GM12865 (cell line): ENCODE measurements around the gene UQCRC1.

ENCODE experiments used
- DNase-seq: peaks from one replicate; pipeline ENCODE4 v3.0.0; 2010; ENCODE audit warnings: low read depth
- H3K4me3 ChIP-seq: 2 replicates; pipeline ENCODE4 v1.5.1; 2011; ENCODE audit warnings: mild to moderate bottlenecking, low read depth, low read length, control low read depth
- CTCF ChIP-seq: IDR thresholded peaks from 2 replicates; pipeline ENCODE4 v1.5.1; 2011; ENCODE audit warnings: low read length, control low read depth, low read depth, inconsistent platforms; ENCODE audit not compliant: insufficient read depth; ENCODE audit errors: missing control alignments

The UQCRC1 gene

DNA sequence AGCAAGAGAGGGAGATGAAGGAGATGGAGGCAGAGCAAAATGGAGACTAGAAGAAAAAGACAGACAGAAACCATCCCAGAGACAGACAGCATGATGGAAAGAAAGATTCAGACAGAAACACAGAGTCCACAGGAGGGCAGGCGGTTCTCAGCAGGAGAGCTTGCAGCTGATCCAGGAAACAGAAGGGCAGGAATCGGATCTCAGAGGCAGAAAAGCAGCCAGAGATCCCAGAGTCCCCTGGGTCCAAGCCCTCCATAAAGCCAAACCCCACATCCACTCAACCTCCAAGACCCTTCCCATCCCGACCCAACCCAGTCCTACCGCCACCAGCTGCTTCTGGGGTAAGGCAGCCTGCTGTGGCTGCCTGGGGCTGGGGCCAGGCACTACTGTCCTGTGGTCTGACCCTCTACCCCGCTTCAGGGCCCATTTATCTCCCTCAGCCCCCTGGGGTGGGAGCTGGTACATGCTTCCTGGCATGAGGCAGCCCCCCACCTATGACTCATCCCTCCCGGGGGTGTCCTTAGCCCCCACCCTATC, 46.0 kb downstream of the UQCRC1 start, which contains the start of gene UCN2:
Gene UCN2, minus strand, starts transcription at position 400 of the 537 bp plus-strand sequence. CDS start 657 bp downstream, outside the sequence.
- no peak within 1 kb of the TSS for H3K4me3 ChIP-seq
- DNase-seq, result no peak
- no peak for TF ChIP-seq CTCF

DNA sequence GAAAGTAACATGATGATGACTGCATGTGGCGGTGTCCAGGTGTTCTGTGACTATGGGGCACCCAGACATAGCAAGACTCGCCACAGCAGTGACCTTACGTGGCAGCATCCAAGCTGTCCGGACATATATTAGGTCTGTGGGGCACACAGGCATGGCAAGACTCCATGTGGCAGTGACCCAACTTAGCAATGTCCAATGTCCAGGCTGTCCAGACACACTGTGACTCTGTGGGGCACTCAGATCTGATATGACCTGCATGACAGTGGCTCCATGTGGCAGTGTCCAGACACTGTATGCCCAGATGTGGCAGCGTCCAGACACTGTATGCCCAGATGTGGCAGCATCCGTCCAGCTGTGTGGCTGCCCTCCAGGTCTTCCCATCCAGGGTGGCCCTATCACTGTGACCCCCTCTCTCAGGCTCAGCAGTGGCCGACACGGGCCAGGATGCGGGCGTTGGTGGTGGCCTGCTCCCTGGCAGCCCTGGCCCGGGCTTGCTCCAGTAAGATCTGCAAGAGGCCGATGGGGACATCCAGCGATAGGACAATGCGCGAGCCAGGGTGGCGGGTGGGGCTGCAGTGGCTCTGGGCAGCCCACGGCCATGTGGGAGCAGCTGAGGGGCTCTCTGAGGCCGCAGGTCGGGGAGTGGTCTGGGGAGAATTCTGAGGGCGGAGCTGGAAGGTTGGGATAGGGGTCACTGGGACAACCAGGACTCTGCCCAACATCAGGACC, 46.9 kb downstream of the UQCRC1 start:
- TF ChIP-seq CTCF, result no peak
- no peak overlapping the region for H3K4me3 ChIP-seq
- no peak for DNase-seq

DNA sequence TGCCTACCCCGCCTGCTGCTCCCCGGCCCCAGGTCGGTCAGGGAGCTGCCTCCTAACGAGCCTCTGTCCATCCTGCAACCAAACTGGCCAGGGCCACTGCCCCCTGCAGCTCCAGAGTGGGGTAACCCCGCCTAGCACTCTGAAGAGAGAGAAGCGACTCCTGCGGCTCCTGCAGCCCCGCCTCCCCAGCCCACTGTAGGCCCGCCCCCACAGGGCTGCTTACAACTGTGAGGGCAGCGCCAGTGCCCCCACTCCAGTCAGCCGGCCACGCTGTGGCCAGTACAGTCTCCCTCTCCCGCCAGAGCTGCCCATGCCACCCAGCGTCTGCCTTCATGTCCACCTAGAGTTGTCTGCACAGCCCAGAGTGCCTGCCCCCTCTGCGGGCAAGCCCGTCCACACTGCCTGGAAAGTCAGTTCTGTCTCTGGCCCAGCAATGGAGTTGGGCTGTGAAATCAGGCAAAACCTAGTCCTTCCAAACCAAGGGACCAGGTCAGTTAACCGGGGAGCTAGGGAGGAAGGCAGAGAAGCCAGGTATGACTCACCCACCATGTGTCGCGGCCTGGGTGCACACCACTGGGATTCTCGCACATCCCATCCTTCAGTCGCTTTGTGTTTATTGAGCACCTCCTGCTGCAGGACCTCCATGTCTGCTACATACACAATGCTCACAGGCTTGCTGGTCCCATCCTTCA, 48.3 kb downstream of the UQCRC1 start:
- peak overlapping the region; percentile 0 for H3K4me3 ChIP-seq
- DNase-seq, result no peak
- TF ChIP-seq CTCF, result peak; percentile 15

DNA sequence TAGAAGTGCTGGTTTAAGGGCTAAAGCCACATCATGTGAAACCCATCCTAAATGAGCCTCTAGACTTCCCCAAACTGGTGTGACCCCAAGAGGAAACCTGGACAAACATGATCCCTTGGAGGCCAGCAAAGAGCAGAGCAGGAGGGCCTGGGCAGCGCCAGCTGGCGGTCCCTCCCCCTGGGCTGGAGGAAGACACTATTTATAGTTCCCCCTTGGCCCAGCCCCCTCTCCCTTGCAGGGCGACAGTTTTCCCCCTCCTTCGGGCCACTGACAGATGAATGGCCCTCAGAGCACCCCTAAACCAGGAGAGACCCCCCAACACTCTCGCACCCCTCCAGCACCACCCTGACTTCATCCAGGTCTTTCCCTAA, 48.8 kb downstream of the UQCRC1 start:
- peak overlapping the region; percentile 0 for H3K4me3 ChIP-seq
- TF ChIP-seq CTCF, result no peak
- no peak for DNase-seq

DNA sequence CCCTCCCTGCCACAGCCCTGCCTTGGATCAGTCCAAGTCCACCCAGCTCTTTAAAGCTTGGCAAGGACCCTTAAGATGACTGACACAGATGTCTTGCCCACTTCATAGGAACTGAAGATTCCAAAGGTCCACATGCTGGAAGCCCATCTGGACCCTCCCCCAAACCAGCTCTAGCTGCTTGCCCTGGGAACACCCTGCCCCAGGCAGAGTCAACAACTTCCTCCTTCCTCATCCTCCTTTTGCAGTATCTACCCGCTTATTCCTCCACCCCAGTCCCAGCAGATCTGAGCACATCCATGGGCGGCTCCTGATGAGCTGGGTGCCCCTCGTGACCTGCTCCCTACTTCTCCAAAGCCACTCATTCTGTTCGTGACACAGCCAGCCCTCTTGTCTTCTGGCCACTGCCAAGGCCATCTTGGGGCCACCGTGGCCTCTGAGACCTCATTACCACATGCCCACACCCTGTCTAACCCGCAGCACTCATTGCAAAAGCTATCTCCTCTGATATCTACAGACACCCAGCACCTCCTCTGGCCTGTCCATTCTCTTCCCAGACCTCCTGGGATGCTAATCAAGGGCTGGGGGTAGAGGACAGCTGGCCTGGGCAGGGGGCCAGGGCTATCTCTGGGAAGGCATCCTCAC, 50.8 kb downstream of the UQCRC1 start:
- no peak for DNase-seq
- TF ChIP-seq CTCF, result no peak
- no peak overlapping the region for H3K4me3 ChIP-seq

DNA sequence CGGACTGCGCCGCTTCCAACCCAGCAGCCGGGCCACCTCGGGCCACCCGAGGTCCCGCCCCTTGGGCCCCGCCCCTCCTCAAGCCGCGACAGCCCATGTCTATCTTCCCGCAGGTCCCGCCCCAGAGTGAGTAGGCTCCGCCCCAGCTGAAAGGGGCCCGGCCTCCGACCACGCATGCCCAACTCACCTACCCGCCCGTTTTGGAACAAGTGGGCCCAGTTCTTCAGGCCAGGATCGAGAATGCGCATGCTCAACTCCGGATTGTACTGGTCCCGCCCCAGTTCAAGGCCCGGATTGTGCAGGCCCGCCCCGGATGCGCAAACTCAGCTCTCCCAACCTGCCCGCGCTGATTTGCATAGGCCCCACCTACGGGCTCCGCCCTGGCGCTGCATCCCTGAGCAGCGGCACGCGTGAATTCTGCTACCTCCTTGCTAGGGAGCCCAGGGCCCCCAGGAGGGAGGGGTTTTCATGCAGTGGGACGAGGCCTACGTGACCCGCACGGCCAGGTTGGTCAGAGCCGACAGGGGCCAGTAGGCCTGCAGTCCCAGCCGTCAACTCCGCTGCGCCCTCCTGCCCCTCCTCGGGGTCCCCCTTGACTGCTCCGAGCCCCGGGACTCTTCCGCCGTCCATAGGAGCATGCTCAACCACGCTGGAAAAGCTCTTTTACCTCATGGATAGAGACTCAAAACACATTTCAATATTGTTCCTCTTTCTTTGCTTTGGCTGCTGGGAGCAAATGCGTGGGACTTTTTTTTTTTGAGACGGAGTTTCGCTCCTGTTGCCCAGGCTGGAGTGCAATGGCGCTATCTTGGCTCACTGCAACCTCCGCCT, 52.4 kb downstream of the UQCRC1 start, which contains the start of gene PFKFB4:
Gene PFKFB4, minus strand, starts transcription at position 8 of the 831 bp plus-strand sequence. CDS start 26 bp downstream, outside the sequence.
- peak within 1 kb of the TSS; percentile 89 for H3K4me3 ChIP-seq
- TF ChIP-seq CTCF, result no peak
- DNase-seq, result peak; percentile 100
